Cardiac muscle cell (in vitro differentiated cells and primary cell): ENCODE results near the gene WDR53. TPM values are rescaled to one million over a fixed set of nuclear protein-coding genes. Genes with fewer than 3 reads are reported as not detected.
A peak's percentile ranks its signal among the peaks of the same experiment; 100 is the strongest.
"Not testable (repeated sequence)": the region's sequence is repeated elsewhere in the genome, so short reads cannot be mapped to it uniquely, and the experiment has no call there.

Experiments
- DNase-seq, 2 donors: peaks; one replicate each; pipeline versions ENCODE4 v3.0.0 to v3.0.0-alpha.2; 2010 to 2017; ENCODE audit warnings: low read depth in 1 of 2, low spot score in 1 of 2
- H3K27ac ChIP-seq: fragments of 200-600 bp; sonication (generic); 2 replicates; pipeline ENCODE4 v1.5.1; 2016
- H3K27me3 ChIP-seq: fragments of 200-600 bp; sonication (generic); 2 replicates; pipeline ENCODE4 v1.6.0; 2016; ENCODE audit warnings: control low read depth
- H3K36me3 ChIP-seq: fragments of 200-600 bp; sonication (generic); 2 replicates; pipeline ENCODE4 v1.5.1; 2016; ENCODE audit warnings: control low read depth
- H3K4me1 ChIP-seq: fragments of 200-600 bp; sonication (generic); 2 replicates; pipeline ENCODE4 v1.8.1; 2017; ENCODE audit warnings: low read depth, mild to moderate bottlenecking, mixed run types
- H3K4me3 ChIP-seq: fragments of 200-600 bp; sonication (generic); 2 replicates; pipeline ENCODE4 v1.5.1; 2016; ENCODE audit warnings: mild to moderate bottlenecking
- H3K9me3 ChIP-seq: fragments of 200-600 bp; sonication (generic); 2 replicates; pipeline ENCODE4 v1.5.1; 2017; ENCODE audit warnings: low read depth, mild to moderate bottlenecking, control low read depth
- polyA plus RNA-seq: library from polyadenylated mRNA; unstranded; fragments of >200 nt; fragmentation: Nextera tagmentation; extraction: Ambion mirVana; gene quantifications from 2 replicates; pipeline ENCODE4 v1.2.1, GENCODE V29; 2016
- total RNA-seq: library from RNA; depleted of rRNA; stranded (reverse); fragments of >200 nt; gene quantifications from 2 replicates; pipeline ENCODE4 v1.2.3, GENCODE V29; 2016
- TF ChIP-seq, protein P1 (sequence below): IDR thresholded peaks from 2 replicates; pipeline ENCODE4 v1.5.1; 2012; ENCODE audit warnings: low read depth, mild to moderate bottlenecking, low read length

Gene WDR53
- total and polyA plus RNA-seq, 2 experiments from 2014 or later, result 8.9 to 9.5 TPM

DNA sequence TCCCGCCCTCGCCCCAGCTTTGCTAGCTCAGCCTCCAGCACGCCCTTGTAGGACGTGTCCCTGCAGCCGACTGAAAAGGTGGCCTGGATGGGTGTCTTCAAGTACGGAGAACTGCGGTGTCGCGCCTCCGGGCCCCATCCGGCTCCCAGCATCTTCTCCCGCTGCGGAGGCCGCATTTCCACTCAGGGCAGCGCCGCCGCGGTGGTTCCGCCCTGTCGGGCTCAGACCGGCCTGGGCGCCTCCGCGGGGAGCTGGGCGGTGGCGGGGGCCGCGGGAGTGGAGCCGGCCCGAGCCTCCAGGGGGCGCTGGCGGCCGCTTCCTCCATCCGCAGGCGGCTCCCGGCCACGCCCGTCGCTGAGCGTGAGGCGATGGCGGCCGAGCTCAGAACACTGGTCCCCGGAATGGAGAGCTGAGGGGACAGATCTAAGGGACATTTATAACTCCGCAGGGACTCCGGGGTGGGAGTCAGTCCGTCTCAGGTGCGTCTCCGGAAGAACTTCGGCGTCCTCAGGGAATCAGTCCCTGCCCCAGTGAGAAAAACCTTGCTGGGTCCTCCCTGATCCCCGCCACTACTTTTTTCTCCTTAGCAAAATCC is 39.6 kb downstream of the WDR53 start:
- TF ChIP-seq, protein P1, sequence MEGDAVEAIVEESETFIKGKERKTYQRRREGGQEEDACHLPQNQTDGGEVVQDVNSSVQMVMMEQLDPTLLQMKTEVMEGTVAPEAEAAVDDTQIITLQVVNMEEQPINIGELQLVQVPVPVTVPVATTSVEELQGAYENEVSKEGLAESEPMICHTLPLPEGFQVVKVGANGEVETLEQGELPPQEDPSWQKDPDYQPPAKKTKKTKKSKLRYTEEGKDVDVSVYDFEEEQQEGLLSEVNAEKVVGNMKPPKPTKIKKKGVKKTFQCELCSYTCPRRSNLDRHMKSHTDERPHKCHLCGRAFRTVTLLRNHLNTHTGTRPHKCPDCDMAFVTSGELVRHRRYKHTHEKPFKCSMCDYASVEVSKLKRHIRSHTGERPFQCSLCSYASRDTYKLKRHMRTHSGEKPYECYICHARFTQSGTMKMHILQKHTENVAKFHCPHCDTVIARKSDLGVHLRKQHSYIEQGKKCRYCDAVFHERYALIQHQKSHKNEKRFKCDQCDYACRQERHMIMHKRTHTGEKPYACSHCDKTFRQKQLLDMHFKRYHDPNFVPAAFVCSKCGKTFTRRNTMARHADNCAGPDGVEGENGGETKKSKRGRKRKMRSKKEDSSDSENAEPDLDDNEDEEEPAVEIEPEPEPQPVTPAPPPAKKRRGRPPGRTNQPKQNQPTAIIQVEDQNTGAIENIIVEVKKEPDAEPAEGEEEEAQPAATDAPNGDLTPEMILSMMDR, result peak; percentile 64
- Histone ChIP-seq H3K4me3 (peak overlapping the region; percentile 8), H3K9me3 (no peaks in the 10 kb centered on the region), H3K4me1 (no peaks in the 10 kb centered on the region), H3K27ac (no peak overlapping the region), H3K36me3 (no peaks in the 10 kb centered on the region), H3K27me3 (no peaks in the 10 kb centered on the region)
- DNase-seq, result peak; percentile 72 to 86

DNA sequence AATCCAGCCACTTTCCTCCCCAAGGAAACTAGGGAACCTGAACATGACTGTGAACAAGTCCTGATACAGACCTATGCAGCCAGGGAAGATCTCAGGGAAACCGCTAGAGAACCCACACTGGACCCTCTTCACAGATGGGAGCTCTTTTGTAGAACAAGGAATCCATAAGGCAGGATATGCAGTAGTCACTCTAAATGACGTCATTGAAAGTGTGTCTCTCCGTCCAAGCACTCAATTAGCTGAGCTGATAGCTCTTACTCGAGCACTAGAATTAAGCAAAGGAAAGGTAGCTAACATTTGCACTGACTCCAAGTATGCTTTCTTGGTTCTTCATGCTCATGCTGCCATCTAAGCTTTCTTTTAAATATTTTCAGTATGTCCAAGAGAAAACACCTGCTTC is 43.2 kb downstream of the WDR53 start:
- TF ChIP-seq, protein P1, result no peak
- no peak for DNase-seq
- H3K27me3 ChIP-seq, result no peaks in the 10 kb centered on the region
- H3K36me3 ChIP-seq, result no peaks in the 10 kb centered on the region
- no peak overlapping the region for H3K4me3 ChIP-seq
- H3K27ac ChIP-seq, result no peak overlapping the region
- H3K4me1 ChIP-seq, result no peaks in the 10 kb centered on the region
- no peaks in the 10 kb centered on the region for H3K9me3 ChIP-seq

DNA sequence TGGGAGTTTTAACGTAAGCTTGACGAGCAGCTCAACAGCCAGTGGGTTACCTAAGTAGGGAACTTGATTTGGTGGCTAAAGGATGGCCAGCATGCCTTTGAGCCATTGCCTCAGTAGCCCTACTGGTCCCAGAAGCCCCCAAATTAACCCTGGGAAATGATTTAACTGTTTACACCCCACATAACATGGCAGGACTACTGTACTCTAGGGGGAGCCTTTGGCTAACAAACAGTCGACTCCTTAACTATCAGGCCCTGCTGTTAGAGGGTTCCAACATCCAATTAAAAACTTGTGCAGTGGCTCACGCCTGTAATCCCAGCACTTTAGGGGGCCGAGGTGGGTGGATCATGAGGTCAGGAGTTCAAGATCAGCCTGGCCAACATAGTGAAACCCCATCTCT is 43.8 kb downstream of the WDR53 start:
- H3K36me3 ChIP-seq, result no peaks in the 10 kb centered on the region
- TF ChIP-seq, protein P1, result peak; percentile 19
- H3K27me3 ChIP-seq, result no peaks in the 10 kb centered on the region
- H3K4me3 ChIP-seq, result no peak overlapping the region
- no peak for DNase-seq
- no peak overlapping the region for H3K27ac ChIP-seq
- peaks cover 1% of the 10 kb centered on the region for H3K9me3 ChIP-seq
- no peaks in the 10 kb centered on the region for H3K4me1 ChIP-seq

DNA sequence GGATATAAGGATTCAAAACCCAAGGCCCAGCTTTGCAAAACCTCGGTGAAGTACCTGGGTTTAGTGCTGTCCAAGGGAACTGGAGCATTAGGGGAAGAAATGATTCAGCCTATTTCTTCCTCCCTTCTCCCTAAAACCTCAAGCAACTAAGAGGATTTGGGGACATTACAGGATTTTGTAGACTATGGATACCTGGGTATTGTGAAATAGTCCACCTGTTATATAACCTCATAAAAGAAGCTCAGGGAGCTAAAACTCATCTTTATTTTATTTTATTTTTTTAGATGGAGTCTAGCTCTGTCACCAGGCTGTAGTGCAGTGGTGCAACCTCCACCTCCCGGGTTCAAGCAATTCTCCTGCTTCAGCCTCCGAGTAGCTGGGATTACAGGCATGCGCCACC is 44.5 kb downstream of the WDR53 start:
- Histone ChIP-seq H3K36me3 (no peaks in the 10 kb centered on the region), H3K9me3 (peaks cover 3% of the 10 kb centered on the region), H3K27me3 (no peaks in the 10 kb centered on the region), H3K27ac (no peak overlapping the region), H3K4me1 (no peaks in the 10 kb centered on the region), H3K4me3 (no peak overlapping the region)
- TF ChIP-seq, protein P1, result no peak
- no peak for DNase-seq

DNA sequence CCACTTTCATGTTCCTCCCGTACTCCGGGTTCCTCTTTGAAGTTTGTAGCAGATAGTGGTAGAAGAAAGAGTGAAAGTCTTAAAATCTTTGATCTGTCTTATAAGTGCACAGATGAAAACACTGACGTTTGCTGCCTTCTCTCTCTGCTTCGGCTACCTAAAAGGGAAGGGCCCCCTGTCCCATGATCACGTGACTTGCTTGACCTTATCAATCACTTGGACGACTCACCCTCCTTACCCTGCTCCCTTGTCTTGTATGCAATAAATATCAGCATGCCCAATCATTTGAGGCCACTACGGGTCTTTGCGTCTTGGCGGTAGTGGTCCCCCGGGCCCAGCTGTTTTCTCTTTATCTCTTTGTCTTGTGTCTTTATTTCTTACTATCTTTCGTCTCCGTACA is 47.1 kb downstream of the WDR53 start:
- H3K27ac ChIP-seq, H3K4me1 ChIP-seq, H3K9me3 ChIP-seq, H3K4me3 ChIP-seq, H3K27me3 ChIP-seq, H3K36me3 ChIP-seq, DNase-seq: not testable (repeated sequence)

DNA sequence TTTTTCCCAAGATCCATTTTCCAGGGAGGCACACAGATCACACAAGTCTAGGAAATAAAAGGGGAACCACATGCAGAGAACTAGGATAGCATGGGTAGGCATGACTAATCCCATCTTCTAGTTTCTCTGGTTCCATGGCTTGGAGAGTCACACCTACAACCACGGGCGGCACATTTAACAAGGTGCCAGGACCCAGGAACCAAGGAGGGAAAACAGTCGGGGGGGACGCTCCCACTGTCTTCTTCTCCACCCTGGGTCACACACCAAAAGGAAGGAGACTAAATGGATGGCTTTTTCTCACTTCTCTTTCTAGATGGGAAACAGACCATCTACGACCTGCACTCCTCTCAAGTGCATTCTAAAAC is 48.7 kb downstream of the WDR53 start:
- TF ChIP-seq, protein P1, result no peak
- H3K4me3 ChIP-seq, result no peak overlapping the region
- H3K27me3 ChIP-seq, result no peaks in the 10 kb centered on the region
- peaks cover 3% of the 10 kb centered on the region for H3K9me3 ChIP-seq
- no peaks in the 10 kb centered on the region for H3K4me1 ChIP-seq
- H3K36me3 ChIP-seq, result no peaks in the 10 kb centered on the region
- H3K27ac ChIP-seq, result no peak overlapping the region
- no peak for DNase-seq
